Osteocyte (in vitro differentiated cells): ENCODE measurements around the gene DOCK8. TPM values are rescaled to one million over a fixed set of nuclear protein-coding genes. Genes with fewer than 3 reads are reported as not detected.

Source experiments
- DNase-seq: peaks from one replicate; pipeline ENCODE4 v3.0.0; 2021; ENCODE audit warnings: mixed read lengths; ENCODE audit not compliant: unreplicated experiment; ENCODE audit errors: extremely low spot score
- H3K27ac Mint-ChIP-seq: one replicate; pipeline ENCODE4 v1.8.0; 2021; ENCODE audit warnings: mild to moderate bottlenecking, mixed read lengths; ENCODE audit not compliant: unreplicated experiment
- H3K27me3 Mint-ChIP-seq: one replicate; pipeline ENCODE4 v1.8.0; 2021; ENCODE audit warnings: mixed read lengths; ENCODE audit not compliant: unreplicated experiment
- H3K36me3 Mint-ChIP-seq: one replicate; pipeline ENCODE4 v1.8.0; 2021; ENCODE audit warnings: mixed read lengths; ENCODE audit not compliant: unreplicated experiment
- H3K4me1 Mint-ChIP-seq: one replicate; pipeline ENCODE4 v1.8.0; 2021; ENCODE audit warnings: mixed read lengths; ENCODE audit not compliant: unreplicated experiment
- H3K4me3 Mint-ChIP-seq: one replicate; pipeline ENCODE4 v1.8.0; 2021; ENCODE audit warnings: mild to moderate bottlenecking, moderate library complexity, mixed read lengths; ENCODE audit not compliant: unreplicated experiment
- H3K9me3 Mint-ChIP-seq: one replicate; pipeline ENCODE4 v1.8.0; 2021; ENCODE audit warnings: mixed read lengths; ENCODE audit not compliant: unreplicated experiment
- CTCF ChIP-seq: fragments of 200-600 bp; sonication (generic); IDR thresholded peaks from 2 replicates; pipeline ENCODE4 v1.5.0; 2021; ENCODE audit warnings: antibody characterized with exemption, mild to moderate bottlenecking, moderate library complexity
- total RNA-seq: library from RNA; stranded (reverse); gene quantifications from 2 replicates; pipeline ENCODE4 v1.2.1, GENCODE V29; 2021

Gene DOCK8
- total RNA-seq, 1 donor from 2014 or later = not detected

DNA sequence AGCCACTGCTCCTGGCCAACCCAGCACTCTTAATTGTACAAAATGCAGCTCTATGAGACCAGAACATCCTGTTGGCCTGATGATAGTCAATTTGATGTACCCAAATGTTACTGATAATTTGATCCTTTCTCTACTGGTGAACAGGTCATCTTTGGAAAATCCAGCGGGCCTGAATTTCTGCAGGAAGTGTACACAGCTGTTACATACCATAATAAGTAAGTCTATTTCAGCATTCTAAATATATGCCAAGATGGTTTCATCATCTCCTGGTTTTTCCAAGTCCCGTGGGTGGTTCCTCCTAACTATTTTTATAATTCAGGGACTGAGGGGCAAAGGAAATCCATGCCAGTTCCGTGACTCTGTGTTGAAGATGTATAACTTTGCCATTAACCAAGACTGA, 155.4 kb downstream of the DOCK8 start:
- Mint-ChIP-seq H3K4me1 (no peaks in the 10 kb centered on the region), H3K27me3 (no peaks in the 10 kb centered on the region), H3K36me3 (no peaks in the 10 kb centered on the region), H3K9me3 (no peaks in the 10 kb centered on the region), H3K4me3 (no peak overlapping the region), H3K27ac (no peak overlapping the region)
- no peak for TF ChIP-seq CTCF
- no peak for DNase-seq

DNA sequence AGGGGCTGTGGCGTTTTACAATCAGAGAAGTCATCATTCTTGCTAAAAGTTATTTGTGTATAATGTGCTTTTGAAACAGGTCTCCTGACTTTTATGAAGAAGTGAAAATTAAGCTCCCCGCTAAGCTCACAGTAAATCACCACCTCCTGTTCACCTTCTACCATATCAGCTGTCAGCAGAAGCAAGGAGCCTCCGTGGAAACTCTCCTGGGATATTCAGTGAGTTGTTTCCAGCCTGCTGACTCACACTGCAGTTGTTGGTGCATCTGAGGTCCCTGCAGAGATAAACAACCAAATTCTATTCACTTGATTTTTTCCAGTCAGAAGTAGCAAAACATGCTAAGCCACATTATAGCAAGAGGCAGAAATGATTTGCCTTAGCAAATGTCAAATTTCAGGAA, 156.7 kb downstream of the DOCK8 start:
- H3K27ac Mint-ChIP-seq = no peak overlapping the region
- no peaks in the 10 kb centered on the region for H3K4me1 Mint-ChIP-seq
- no peak for TF ChIP-seq CTCF
- no peaks in the 10 kb centered on the region for H3K9me3 Mint-ChIP-seq
- no peak overlapping the region for H3K4me3 Mint-ChIP-seq
- no peaks in the 10 kb centered on the region for H3K36me3 Mint-ChIP-seq
- no peak for DNase-seq
- no peaks in the 10 kb centered on the region for H3K27me3 Mint-ChIP-seq

DNA sequence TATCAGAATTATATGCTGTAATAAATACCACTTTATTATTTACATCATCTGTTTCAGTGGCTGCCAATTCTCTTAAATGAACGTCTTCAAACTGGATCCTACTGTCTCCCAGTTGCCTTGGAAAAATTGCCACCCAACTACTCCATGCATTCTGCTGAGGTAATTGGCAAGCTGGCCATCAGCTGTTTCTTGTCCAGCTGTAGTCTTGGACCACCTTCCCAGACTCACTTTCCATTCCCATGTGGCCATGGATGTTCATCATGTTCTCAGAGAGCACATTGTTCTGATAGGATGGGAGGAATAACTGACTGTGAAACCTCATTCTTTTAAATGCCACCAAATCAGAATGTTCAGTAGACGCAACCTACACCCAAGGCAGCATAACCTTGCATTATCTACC, 157.5 kb downstream of the DOCK8 start:
- H3K27ac Mint-ChIP-seq = no peak overlapping the region

DNA sequence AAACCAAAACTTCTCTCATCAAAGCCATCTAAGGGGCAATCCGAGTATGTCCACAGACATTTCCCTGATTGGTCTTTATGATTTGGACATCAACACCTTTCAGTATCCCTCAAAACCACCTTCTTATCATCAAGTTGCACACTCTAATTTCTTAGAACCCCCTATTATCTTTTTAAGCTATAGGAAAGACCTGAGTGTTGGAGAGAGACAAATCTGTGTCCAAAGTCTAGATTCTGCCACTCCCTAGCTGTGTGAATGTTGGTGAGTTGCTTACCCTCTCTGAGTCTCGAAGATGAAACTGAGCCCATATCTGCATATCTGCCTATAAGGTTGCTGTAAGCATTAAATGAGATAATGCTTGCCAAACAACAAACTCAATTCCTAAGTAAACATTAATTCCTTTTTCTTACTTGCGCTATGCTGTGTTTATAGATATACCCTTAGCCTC, 159.1 kb downstream of the DOCK8 start:
- Mint-ChIP-seq H3K4me3 (no peak overlapping the region), H3K27ac (no peak overlapping the region), H3K27me3 (no peaks in the 10 kb centered on the region), H3K9me3 (no peaks in the 10 kb centered on the region), H3K4me1 (no peaks in the 10 kb centered on the region), H3K36me3 (no peaks in the 10 kb centered on the region)
- DNase-seq = no peak
- no peak for TF ChIP-seq CTCF

More for the DNA sequence above, 157.5 kb downstream of the DOCK8 start:
- TF ChIP-seq CTCF = no peak
- Mint-ChIP-seq H3K9me3 (no peaks in the 10 kb centered on the region), H3K4me1 (no peaks in the 10 kb centered on the region), H3K27me3 (no peaks in the 10 kb centered on the region), H3K4me3 (no peak overlapping the region), H3K36me3 (no peaks in the 10 kb centered on the region)
- DNase-seq = no peak

GRCh38 chr9:374736-375135, 160.1 kb downstream of the DOCK8 start:
- no peak overlapping the region for H3K27ac Mint-ChIP-seq
- H3K4me3 Mint-ChIP-seq = no peak overlapping the region
- TF ChIP-seq CTCF = no peak
- DNase-seq = no peak
- no peaks in the 10 kb centered on the region for H3K36me3 Mint-ChIP-seq
- no peaks in the 10 kb centered on the region for H3K4me1 Mint-ChIP-seq
- H3K9me3 Mint-ChIP-seq = no peaks in the 10 kb centered on the region
- H3K27me3 Mint-ChIP-seq = no peaks in the 10 kb centered on the region
